Coronary artery (tissue), 2 donors: Measurements from ENCODE around the gene LMCD1.
A peak's percentile ranks its signal among the peaks of the same experiment; 100 is the strongest.

Experiments
- DNase-seq: peaks from one replicate; pipeline ENCODE4 v3.0.0-alpha.2; 2017; ENCODE audit warnings: low spot score
- H3K27ac ChIP-seq, 2 donors: fragments of 200-600 bp; sonication (generic); one replicate each; pipeline ENCODE4 v1.5.1; 2016 to 2019
- H3K4me3 ChIP-seq: fragments of 200-600 bp; sonication (generic); 2 replicates; pipeline ENCODE4 v1.5.1; 2016; ENCODE audit warnings: mild to moderate bottlenecking, moderate library complexity
- TF ChIP-seq, protein P1 (sequence below): fragments of 200-600 bp; sonication (generic); IDR thresholded peaks from one replicate; pipeline ENCODE4 v1.5.1; 2019; ENCODE audit warnings: antibody characterized with exemption

Gene LMCD1

DNA sequence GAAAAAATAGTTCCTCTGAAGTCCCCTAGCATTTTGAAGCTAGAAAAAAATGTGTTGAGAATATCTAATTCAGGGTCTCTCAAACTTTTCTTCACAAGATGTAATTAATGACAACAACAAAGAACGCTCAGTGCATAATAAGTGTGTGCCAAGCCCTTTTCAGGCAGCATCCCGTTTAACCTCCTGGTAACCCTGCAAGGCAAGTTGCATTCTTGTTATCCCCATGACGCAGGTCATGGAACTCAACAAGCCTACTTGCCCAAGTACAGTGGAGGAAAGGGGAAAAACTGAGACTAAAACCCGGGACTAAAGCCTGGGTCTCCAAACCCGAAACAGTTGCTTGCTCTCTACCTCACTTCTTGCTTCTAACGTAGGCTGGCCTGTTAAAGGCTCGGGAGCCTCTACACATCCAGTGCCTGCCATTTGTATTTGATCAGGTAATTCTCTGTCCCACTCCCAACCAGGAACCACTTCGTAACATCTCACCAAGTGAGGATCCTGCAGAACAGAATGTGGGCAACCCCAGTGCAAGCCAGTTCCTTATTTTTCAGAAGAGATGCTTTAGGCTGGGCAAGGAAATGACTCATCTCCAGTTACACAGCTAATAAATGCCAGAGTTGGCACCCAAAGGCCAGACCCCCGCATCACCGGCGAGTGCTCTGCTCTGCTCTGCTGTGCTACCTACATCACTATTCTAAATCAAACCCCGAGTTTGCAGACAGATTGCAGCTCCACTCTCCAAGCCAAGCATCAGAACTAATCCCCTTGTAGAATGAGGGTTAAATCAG lies 28.3 kb downstream of the LMCD1 start:
- H3K4me3 ChIP-seq: no peak overlapping the region
- DNase-seq: no peak
- peak overlapping the region in 1 of 2 donors; percentile 72 for H3K27ac ChIP-seq
- TF ChIP-seq, protein P1, sequence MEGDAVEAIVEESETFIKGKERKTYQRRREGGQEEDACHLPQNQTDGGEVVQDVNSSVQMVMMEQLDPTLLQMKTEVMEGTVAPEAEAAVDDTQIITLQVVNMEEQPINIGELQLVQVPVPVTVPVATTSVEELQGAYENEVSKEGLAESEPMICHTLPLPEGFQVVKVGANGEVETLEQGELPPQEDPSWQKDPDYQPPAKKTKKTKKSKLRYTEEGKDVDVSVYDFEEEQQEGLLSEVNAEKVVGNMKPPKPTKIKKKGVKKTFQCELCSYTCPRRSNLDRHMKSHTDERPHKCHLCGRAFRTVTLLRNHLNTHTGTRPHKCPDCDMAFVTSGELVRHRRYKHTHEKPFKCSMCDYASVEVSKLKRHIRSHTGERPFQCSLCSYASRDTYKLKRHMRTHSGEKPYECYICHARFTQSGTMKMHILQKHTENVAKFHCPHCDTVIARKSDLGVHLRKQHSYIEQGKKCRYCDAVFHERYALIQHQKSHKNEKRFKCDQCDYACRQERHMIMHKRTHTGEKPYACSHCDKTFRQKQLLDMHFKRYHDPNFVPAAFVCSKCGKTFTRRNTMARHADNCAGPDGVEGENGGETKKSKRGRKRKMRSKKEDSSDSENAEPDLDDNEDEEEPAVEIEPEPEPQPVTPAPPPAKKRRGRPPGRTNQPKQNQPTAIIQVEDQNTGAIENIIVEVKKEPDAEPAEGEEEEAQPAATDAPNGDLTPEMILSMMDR: no peak

DNA sequence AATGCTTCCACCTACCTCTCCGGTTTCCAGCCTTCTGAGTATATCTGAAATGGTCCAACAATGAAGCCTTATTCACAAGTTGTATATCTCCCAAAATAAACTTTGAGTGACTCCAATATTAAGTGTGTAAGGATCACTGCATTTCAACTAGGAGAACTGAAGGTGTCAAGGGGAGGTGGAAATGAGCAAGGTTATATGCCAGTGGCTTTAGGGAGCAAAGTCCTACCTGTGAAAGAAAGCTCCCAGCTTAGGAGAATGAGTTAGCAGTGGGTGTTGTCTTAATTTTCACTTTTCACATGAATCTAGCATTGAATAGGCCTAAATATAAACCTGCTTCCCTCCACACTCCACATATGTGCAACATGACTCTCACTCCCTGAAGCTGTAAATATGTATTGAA lies 29.0 kb downstream of the LMCD1 start:
- peak overlapping the region in 1 of 2 donors; percentile 72 for H3K27ac ChIP-seq

DNA sequence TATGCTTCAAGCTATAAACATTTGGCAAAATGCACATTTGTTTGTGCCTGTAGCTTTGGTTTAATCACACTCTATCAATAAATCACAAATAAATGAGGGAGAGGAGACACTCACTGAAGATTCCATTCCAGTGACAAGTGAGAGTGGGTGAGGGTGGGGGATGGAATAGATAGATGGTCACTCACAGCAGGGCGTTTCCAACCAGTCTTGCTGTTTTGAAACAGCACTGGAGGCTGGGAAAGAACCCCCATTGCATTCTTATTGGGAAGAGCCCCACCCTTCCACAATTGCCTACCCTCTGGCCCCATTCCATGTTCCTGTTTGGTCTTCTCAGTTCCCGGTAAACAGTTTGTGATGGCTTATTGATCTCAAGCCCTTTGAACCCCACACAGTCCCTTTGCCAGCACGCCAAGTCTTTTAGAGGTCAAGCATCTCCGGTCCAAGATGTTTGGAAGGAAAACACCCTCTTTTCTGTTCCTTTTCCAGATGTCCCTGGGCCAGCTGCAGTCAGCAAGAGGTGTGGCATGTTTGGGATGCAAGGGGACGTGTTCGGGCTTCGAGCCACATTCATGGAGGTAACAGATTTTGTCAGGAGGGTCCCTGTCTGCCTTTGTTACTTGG lies 30.7 kb downstream of the LMCD1 start:
- DNase-seq: no peak
- Histone ChIP-seq H3K27ac (peak overlapping the region in 1 of 2 donors; percentile 61), H3K4me3 (no peak overlapping the region)
- TF ChIP-seq, protein P1: no peak

More for the DNA sequence above, 29.0 kb downstream of the LMCD1 start:
- TF ChIP-seq, protein P1: no peak
- no peak for DNase-seq
- no peak overlapping the region for H3K4me3 ChIP-seq

DNA sequence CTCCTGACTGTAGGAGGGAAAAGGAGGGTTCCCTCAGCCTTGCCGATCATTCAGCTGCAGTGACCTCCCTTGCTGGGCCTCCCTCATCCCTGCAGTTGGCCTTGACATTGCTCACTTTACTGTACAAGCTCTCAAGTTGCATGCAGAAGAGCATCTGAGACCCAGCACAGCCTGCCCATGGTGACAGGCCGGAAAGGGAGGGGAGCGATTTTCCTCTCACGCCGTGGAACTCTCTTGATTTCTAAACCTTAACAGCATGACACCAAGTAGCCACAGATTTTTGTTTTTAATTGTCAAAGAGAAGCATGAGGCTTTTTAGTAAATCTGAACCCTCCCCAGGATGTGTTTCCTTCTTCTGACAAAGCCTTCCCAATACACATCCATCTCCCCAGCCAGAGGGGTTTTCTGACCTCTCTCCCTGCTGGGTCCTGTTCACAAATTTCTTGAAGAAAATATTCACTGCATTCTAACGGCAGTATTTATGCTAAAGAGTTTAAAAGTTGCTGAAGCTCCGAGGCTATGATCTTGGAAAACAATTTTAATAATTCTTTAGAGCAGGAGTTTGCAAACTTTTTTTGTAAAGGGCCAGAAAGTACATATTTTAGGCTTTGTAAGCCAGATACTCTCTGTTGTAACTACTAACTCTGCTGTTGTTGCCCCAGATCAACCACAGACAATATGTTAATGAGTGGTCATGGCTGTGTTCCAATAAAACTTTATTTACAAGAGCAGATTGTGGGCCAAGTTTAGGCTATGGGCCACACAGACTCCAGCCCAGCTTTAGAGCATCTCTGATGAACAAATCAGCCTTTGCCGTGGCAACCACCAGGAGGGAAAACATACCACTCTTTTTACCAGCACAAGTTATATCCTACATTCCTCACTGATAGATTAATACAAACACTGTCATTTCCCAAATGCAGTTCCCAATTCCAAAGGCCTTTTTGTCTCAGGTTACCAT lies 34.8 kb downstream of the LMCD1 start:
- Histone ChIP-seq H3K4me3 (no peak overlapping the region), H3K27ac (peak overlapping the region in 1 of 2 donors; percentile 20)
- no peak for DNase-seq
- TF ChIP-seq, protein P1: no peak

DNA sequence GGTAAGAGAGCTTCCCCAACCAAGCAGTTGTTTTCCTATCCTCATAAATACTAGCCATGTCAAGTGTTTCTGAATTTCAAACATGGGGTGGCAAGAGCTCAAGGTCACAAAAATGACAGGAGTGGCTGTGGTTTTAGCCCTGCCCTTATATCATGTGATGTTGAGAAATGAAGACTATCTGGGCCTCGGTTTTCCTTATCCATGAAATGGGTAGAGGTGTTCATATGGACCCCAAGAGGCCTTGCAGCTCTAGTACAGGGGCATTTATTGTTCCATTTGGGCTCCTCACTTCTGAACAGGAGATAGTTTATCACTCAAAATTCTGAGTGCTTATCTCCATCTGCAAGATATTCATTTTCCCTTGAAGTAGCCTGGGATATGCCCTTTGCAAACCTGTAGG lies 35.8 kb downstream of the LMCD1 start:
- no peak overlapping the region for H3K4me3 ChIP-seq
- TF ChIP-seq, protein P1: no peak
- DNase-seq: no peak
- no peak overlapping the region for H3K27ac ChIP-seq

DNA sequence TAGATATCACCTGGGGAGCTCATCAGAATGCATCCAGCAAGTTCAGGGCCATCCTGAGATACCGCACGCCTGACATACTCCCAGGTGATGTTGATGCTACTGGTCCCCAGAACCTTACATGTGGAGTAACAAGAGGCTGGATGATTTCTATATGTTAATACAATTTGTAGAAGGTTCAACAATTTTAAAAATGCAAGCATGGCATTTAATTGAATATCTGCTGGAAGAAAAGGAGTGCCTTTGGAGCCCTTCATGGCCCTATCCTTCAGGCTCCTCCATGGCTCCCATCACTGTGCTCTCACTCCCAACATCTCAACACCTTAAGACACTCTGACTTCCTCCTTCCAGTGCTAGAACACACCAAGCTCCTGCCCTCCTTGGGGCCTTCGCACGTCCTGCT lies 36.6 kb downstream of the LMCD1 start:
- DNase-seq: no peak
- TF ChIP-seq, protein P1: no peak

More for the DNA sequence above, 36.6 kb downstream of the LMCD1 start:
- no peak overlapping the region for H3K4me3 ChIP-seq
- H3K27ac ChIP-seq: peak overlapping the region in 1 of 2 donors; percentile 26
